Neural progenitor cell (in vitro differentiated cells): ENCODE measurements around the gene SEMA6A.

Source experiments
- EZH2 ChIP-seq: fragments of 200-600 bp; sonication (generic); IDR thresholded peaks from 2 replicates; pipeline ENCODE4 v1.6.1; 2017; ENCODE audit warnings: antibody characterized with exemption, mild to moderate bottlenecking, moderate library complexity
- EZH2phosphoT487 ChIP-seq: fragments of 200-600 bp; sonication (generic); IDR thresholded peaks from 2 replicates; pipeline ENCODE4 v1.6.1; 2017; ENCODE audit warnings: antibody characterized with exemption
- TF ChIP-seq, protein P1 (sequence below): fragments of 200-600 bp; sonication (generic); IDR thresholded peaks from 2 replicates; pipeline ENCODE4 v1.5.1; 2017; ENCODE audit warnings: antibody characterized with exemption, mild to moderate bottlenecking

DNA sequence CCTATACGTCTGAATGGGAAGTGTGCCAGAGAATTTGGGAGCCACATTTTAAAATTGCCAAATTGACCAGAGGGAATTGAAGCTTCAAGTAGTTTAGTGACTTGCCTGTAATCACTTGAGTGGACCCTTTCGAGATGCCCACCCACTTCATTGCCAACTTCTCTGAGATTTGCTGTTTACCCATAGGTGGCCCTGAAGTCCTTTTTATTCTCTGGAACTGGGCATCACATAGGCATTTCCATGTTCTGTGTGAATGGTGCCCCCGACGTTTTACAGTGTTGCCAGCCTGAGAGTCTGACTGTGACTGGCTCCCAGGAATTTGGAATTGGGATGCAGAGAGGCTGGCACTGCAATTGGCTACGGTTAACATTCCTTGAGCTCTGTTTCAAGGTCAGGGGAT, 158.6 kb downstream of the SEMA6A start:
- TF ChIP-seq, protein P1, sequence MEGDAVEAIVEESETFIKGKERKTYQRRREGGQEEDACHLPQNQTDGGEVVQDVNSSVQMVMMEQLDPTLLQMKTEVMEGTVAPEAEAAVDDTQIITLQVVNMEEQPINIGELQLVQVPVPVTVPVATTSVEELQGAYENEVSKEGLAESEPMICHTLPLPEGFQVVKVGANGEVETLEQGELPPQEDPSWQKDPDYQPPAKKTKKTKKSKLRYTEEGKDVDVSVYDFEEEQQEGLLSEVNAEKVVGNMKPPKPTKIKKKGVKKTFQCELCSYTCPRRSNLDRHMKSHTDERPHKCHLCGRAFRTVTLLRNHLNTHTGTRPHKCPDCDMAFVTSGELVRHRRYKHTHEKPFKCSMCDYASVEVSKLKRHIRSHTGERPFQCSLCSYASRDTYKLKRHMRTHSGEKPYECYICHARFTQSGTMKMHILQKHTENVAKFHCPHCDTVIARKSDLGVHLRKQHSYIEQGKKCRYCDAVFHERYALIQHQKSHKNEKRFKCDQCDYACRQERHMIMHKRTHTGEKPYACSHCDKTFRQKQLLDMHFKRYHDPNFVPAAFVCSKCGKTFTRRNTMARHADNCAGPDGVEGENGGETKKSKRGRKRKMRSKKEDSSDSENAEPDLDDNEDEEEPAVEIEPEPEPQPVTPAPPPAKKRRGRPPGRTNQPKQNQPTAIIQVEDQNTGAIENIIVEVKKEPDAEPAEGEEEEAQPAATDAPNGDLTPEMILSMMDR, result no peak
- TF ChIP-seq EZH2, result no peak
- TF ChIP-seq EZH2phosphoT487, result no peak
